SK-N-SH treated with all-trans-retinoic acid at 6 μM for 48 hours (cell line): ENCODE results near the gene TSPAN9.

ENCODE experiments used
- ARNTL ChIP-seq: fragments of 450-650 bp; formaldehyde crosslinking; IDR thresholded peaks from 2 replicates; pipeline ENCODE4 v1.5.0; 2020; ENCODE audit warnings: low read depth, mild to moderate bottlenecking, moderate library complexity, borderline replicate concordance
- BACH2 ChIP-seq: fragments of 250-450 bp; sonication (Bioruptor Pico); IDR thresholded peaks from 2 replicates; pipeline ENCODE4 v1.9.0; 2021; ENCODE audit warnings: mild to moderate bottlenecking, borderline replicate concordance
- GLIS3 ChIP-seq: fragments of 250-450 bp; sonication (Bioruptor Pico); IDR thresholded peaks from 2 replicates; pipeline ENCODE4 v1.5.0; 2020; ENCODE audit warnings: mild to moderate bottlenecking, moderate library complexity
- RARB ChIP-seq: fragments of 250-450 bp; sonication (Bioruptor Pico); IDR thresholded peaks from 2 replicates; pipeline ENCODE4 v1.8.0; 2021; ENCODE audit warnings: mild to moderate bottlenecking, moderate library complexity
- SNAI2 ChIP-seq: fragments of 250-450 bp; sonication (Bioruptor Pico); IDR thresholded peaks from 2 replicates; pipeline ENCODE4 v1.5.0; 2020; ENCODE audit warnings: mild to moderate bottlenecking, moderate library complexity
- ZC3H10 ChIP-seq: fragments of 250-450 bp; sonication (Bioruptor Pico); IDR thresholded peaks from 2 replicates; pipeline ENCODE4 v1.5.1; 2021; ENCODE audit warnings: mild to moderate bottlenecking, moderate library complexity
- TF ChIP-seq, protein P1 (sequence below): fragments of 250-450 bp; sonication (Bioruptor Pico); IDR thresholded peaks from 2 replicates; pipeline ENCODE4 v1.5.0; 2020; ENCODE audit warnings: mild to moderate bottlenecking, moderate library complexity

GRCh38 chr12:3042826-3043225, 34.4 kb upstream of the TSPAN9 start:
- TF ChIP-seq BACH2 (CRISPR knock-in tag) (no peak), SNAI2 (CRISPR knock-in tag) (no peak), ZC3H10 (no peak), RARB (CRISPR knock-in tag) (no peak), ARNTL (no peak), GLIS3 (CRISPR knock-in tag) (no peak)
- TF ChIP-seq, protein P1, sequence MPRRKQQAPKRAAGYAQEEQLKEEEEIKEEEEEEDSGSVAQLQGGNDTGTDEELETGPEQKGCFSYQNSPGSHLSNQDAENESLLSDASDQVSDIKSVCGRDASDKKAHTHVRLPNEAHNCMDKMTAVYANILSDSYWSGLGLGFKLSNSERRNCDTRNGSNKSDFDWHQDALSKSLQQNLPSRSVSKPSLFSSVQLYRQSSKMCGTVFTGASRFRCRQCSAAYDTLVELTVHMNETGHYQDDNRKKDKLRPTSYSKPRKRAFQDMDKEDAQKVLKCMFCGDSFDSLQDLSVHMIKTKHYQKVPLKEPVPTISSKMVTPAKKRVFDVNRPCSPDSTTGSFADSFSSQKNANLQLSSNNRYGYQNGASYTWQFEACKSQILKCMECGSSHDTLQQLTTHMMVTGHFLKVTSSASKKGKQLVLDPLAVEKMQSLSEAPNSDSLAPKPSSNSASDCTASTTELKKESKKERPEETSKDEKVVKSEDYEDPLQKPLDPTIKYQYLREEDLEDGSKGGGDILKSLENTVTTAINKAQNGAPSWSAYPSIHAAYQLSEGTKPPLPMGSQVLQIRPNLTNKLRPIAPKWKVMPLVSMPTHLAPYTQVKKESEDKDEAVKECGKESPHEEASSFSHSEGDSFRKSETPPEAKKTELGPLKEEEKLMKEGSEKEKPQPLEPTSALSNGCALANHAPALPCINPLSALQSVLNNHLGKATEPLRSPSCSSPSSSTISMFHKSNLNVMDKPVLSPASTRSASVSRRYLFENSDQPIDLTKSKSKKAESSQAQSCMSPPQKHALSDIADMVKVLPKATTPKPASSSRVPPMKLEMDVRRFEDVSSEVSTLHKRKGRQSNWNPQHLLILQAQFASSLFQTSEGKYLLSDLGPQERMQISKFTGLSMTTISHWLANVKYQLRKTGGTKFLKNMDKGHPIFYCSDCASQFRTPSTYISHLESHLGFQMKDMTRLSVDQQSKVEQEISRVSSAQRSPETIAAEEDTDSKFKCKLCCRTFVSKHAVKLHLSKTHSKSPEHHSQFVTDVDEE (CRISPR knock-in tag) = no peak
